Measurements from ENCODE around the gene FRZB. TPM values are rescaled to one million over a fixed set of nuclear protein-coding genes. Genes with fewer than 3 reads are reported as not detected.
A peak's percentile ranks its signal among the peaks of the same experiment; 100 is the strongest.

The FRZB gene
- total and polyA plus RNA-seq, 3 experiments from 2014 or later = not detected

- Histone ChIP-seq H3K27ac (ENCODE audit: low read depth, low read length) (no peak overlapping the region), H3K27me3 (ENCODE audit: insufficient read depth, low read length, poor library complexity, severe bottlenecking) (no peaks in the 10 kb centered on the region), H3K9me3 (ENCODE audit: low read length) (no peaks in the 10 kb centered on the region), H3K4me3 (ENCODE audit: low read length) (no peak overlapping the region), H3K36me3 (ENCODE audit: insufficient read depth, low read length) (no peaks in the 10 kb centered on the region), H3K4me1 (ENCODE audit: insufficient read depth, low read length) (no peaks in the 10 kb centered on the region)
- H3K27me3 Mint-ChIP-seq = no peaks in the 10 kb centered on the region
- no peaks in the 10 kb centered on the region for H3K9me3 Mint-ChIP-seq
- no peaks in the 10 kb centered on the region for H3K4me1 Mint-ChIP-seq
- H3K27ac Mint-ChIP-seq = peak overlapping the region in 1 of 8 donors; percentile 74
- CTCF ChIA-PET = no interaction called here
- POLR2A ChIA-PET = no interaction called here
- H3K4me3 Mint-ChIP-seq = no peak overlapping the region
- DNase-seq = no peak
- peaks cover 0 to 6% (median 1%) of the 10 kb centered on the region in 3 donors for H3K36me3 Mint-ChIP-seq
These were observed 40.8 kb upstream of the FRZB start for GRCh38 chr2:182907081-182907830.

- DNase-seq = no peak
- H3K27me3 ChIP-seq (ENCODE audit: insufficient read depth, low read length, poor library complexity, severe bottlenecking) = no peaks in the 10 kb centered on the region
- Mint-ChIP-seq H3K4me3 (no peak overlapping the region), H3K4me1 (no peaks in the 10 kb centered on the region), H3K36me3 (peaks cover 0 to 6% (median 1%) of the 10 kb centered on the region in 3 donors), H3K27ac (no peak overlapping the region), H3K9me3 (no peaks in the 10 kb centered on the region), H3K27me3 (no peaks in the 10 kb centered on the region)
- no peak overlapping the region for H3K27ac ChIP-seq (ENCODE audit: low read depth, low read length)
- ChIA-PET POLR2A (no interaction called here), CTCF (no interaction called here)
- H3K4me3 ChIP-seq (ENCODE audit: low read length) = no peak overlapping the region
- H3K9me3 ChIP-seq (ENCODE audit: low read length) = no peaks in the 10 kb centered on the region
- H3K36me3 ChIP-seq (ENCODE audit: insufficient read depth, low read length) = no peaks in the 10 kb centered on the region
- H3K4me1 ChIP-seq (ENCODE audit: insufficient read depth, low read length) = no peaks in the 10 kb centered on the region
These were observed 40.0 kb upstream of the FRZB start for GRCh38 chr2:182906454-182906853.

GRCh38 chr2:182904844-182905243 lies 38.4 kb upstream of the FRZB start:
- H3K4me3 ChIP-seq (ENCODE audit: low read length) = no peak overlapping the region
- H3K36me3 Mint-ChIP-seq = peaks cover 0 to 6% (median 1%) of the 10 kb centered on the region in 3 donors
- H3K27me3 ChIP-seq (ENCODE audit: insufficient read depth, low read length, poor library complexity, severe bottlenecking) = no peaks in the 10 kb centered on the region
- H3K9me3 Mint-ChIP-seq = no peaks in the 10 kb centered on the region
- H3K4me1 ChIP-seq (ENCODE audit: insufficient read depth, low read length) = no peaks in the 10 kb centered on the region
- no peaks in the 10 kb centered on the region for H3K9me3 ChIP-seq (ENCODE audit: low read length)
- H3K27ac Mint-ChIP-seq = no peak overlapping the region
- ChIA-PET CTCF (no interaction called here), POLR2A (no interaction called here)
- no peaks in the 10 kb centered on the region for H3K27me3 Mint-ChIP-seq
- no peaks in the 10 kb centered on the region for H3K4me1 Mint-ChIP-seq
- no peak overlapping the region for H3K27ac ChIP-seq (ENCODE audit: low read depth, low read length)
- no peaks in the 10 kb centered on the region for H3K36me3 ChIP-seq (ENCODE audit: insufficient read depth, low read length)
- no peak overlapping the region for H3K4me3 Mint-ChIP-seq
- no peak for DNase-seq

- ChIA-PET POLR2A (no interaction called here), CTCF (no interaction called here)
- H3K4me3 Mint-ChIP-seq = no peak overlapping the region
- Histone ChIP-seq H3K27ac (ENCODE audit: low read depth, low read length) (no peak overlapping the region), H3K36me3 (ENCODE audit: insufficient read depth, low read length) (no peaks in the 10 kb centered on the region), H3K9me3 (ENCODE audit: low read length) (no peaks in the 10 kb centered on the region), H3K4me1 (ENCODE audit: insufficient read depth, low read length) (no peaks in the 10 kb centered on the region), H3K27me3 (ENCODE audit: insufficient read depth, low read length, poor library complexity, severe bottlenecking) (no peaks in the 10 kb centered on the region), H3K4me3 (ENCODE audit: low read length) (no peak overlapping the region)
- DNase-seq = no peak
- no peaks in the 10 kb centered on the region for H3K27me3 Mint-ChIP-seq
- H3K4me1 Mint-ChIP-seq = peaks cover 0 to 5% (median 0%) of the 10 kb centered on the region in 3 donors
- no peaks in the 10 kb centered on the region for H3K36me3 Mint-ChIP-seq
- no peak overlapping the region for H3K27ac Mint-ChIP-seq
- no peaks in the 10 kb centered on the region for H3K9me3 Mint-ChIP-seq
These were observed 37.1 kb upstream of the FRZB start for GRCh38 chr2:182903566-182903965.

- Mint-ChIP-seq H3K4me1 (peaks cover 0 to 5% (median 0%) of the 10 kb centered on the region in 3 donors), H3K9me3 (no peaks in the 10 kb centered on the region), H3K36me3 (no peaks in the 10 kb centered on the region), H3K27ac (peak overlapping the region in 1 of 8 donors; percentile 73), H3K4me3 (no peak overlapping the region), H3K27me3 (peaks cover 0 to under 1% of the 10 kb centered on the region in 2 donors)
- Histone ChIP-seq H3K27me3 (ENCODE audit: insufficient read depth, low read length, poor library complexity, severe bottlenecking) (no peaks in the 10 kb centered on the region), H3K4me3 (ENCODE audit: low read length) (no peak overlapping the region), H3K4me1 (ENCODE audit: insufficient read depth, low read length) (no peaks in the 10 kb centered on the region), H3K36me3 (ENCODE audit: insufficient read depth, low read length) (no peaks in the 10 kb centered on the region), H3K27ac (ENCODE audit: low read depth, low read length) (no peak overlapping the region), H3K9me3 (ENCODE audit: low read length) (no peaks in the 10 kb centered on the region)
- CTCF ChIA-PET = no interaction called here
- no peak for DNase-seq
- POLR2A ChIA-PET = no interaction called here
These were observed 35.3 kb upstream of the FRZB start for GRCh38 chr2:182901748-182902147.

- H3K27ac Mint-ChIP-seq = no peak overlapping the region
- POLR2A ChIA-PET = no interaction called here
- peaks cover 0 to 1% of the 10 kb centered on the region in 2 donors for H3K27me3 Mint-ChIP-seq
- H3K27ac ChIP-seq (ENCODE audit: low read depth, low read length) = no peak overlapping the region
- no peak overlapping the region for H3K4me3 Mint-ChIP-seq
- no peaks in the 10 kb centered on the region for H3K36me3 ChIP-seq (ENCODE audit: insufficient read depth, low read length)
- no peaks in the 10 kb centered on the region for H3K27me3 ChIP-seq (ENCODE audit: insufficient read depth, low read length, poor library complexity, severe bottlenecking)
- peaks cover 0 to 5% (median 0%) of the 10 kb centered on the region in 3 donors for H3K4me1 Mint-ChIP-seq
- no peak overlapping the region for H3K4me3 ChIP-seq (ENCODE audit: low read length)
- H3K9me3 Mint-ChIP-seq = no peaks in the 10 kb centered on the region
- no peak for DNase-seq
- H3K9me3 ChIP-seq (ENCODE audit: low read length) = no peaks in the 10 kb centered on the region
- no peaks in the 10 kb centered on the region for H3K36me3 Mint-ChIP-seq
- no peaks in the 10 kb centered on the region for H3K4me1 ChIP-seq (ENCODE audit: insufficient read depth, low read length)
- CTCF ChIA-PET = interaction anchor here (1.6 kb wide), 1 partner anchor 18 kb away, joined by 4 read pairs; no protein-coding TSS in a partner anchor
These were observed 32.3 kb upstream of the FRZB start for GRCh38 chr2:182898718-182899117.

- POLR2A ChIA-PET = no interaction called here
- Histone ChIP-seq H3K9me3 (ENCODE audit: low read length) (no peaks in the 10 kb centered on the region), H3K4me3 (ENCODE audit: low read length) (no peak overlapping the region), H3K4me1 (ENCODE audit: insufficient read depth, low read length) (no peaks in the 10 kb centered on the region), H3K27me3 (ENCODE audit: insufficient read depth, low read length, poor library complexity, severe bottlenecking) (no peaks in the 10 kb centered on the region), H3K36me3 (ENCODE audit: insufficient read depth, low read length) (no peaks in the 10 kb centered on the region), H3K27ac (ENCODE audit: low read depth, low read length) (no peak overlapping the region)
- H3K27ac Mint-ChIP-seq = no peak overlapping the region
- H3K9me3 Mint-ChIP-seq = no peaks in the 10 kb centered on the region
- peaks cover 0 to 1% of the 10 kb centered on the region in 2 donors for H3K27me3 Mint-ChIP-seq
- no peaks in the 10 kb centered on the region for H3K36me3 Mint-ChIP-seq
- CTCF ChIA-PET = no interaction called here
- peaks cover 0 to 5% (median 0%) of the 10 kb centered on the region in 3 donors for H3K4me1 Mint-ChIP-seq
- no peak overlapping the region for H3K4me3 Mint-ChIP-seq
- no peak for DNase-seq
These were observed 30.7 kb upstream of the FRZB start for GRCh38 chr2:182897137-182897536.

GRCh38 chr2:182895798-182896197 lies 29.4 kb upstream of the FRZB start:
- H3K36me3 Mint-ChIP-seq = no peaks in the 10 kb centered on the region
- Histone ChIP-seq H3K27ac (ENCODE audit: low read depth, low read length) (no peak overlapping the region), H3K9me3 (ENCODE audit: low read length) (no peaks in the 10 kb centered on the region), H3K4me3 (ENCODE audit: low read length) (no peak overlapping the region), H3K27me3 (ENCODE audit: insufficient read depth, low read length, poor library complexity, severe bottlenecking) (no peaks in the 10 kb centered on the region), H3K4me1 (ENCODE audit: insufficient read depth, low read length) (no peaks in the 10 kb centered on the region), H3K36me3 (ENCODE audit: insufficient read depth, low read length) (no peaks in the 10 kb centered on the region)
- peaks cover 0 to 6% (median 2%) of the 10 kb centered on the region in 3 donors for H3K4me1 Mint-ChIP-seq
- ChIA-PET CTCF (no interaction called here), POLR2A (no interaction called here)
- no peak for DNase-seq
- H3K4me3 Mint-ChIP-seq = no peak overlapping the region
- peaks cover 0 to 1% of the 10 kb centered on the region in 2 donors for H3K27me3 Mint-ChIP-seq
- no peaks in the 10 kb centered on the region for H3K9me3 Mint-ChIP-seq
- H3K27ac Mint-ChIP-seq = no peak overlapping the region
